RPMI8226 (cell line): ENCODE results near the gene MUC5B.

Experiments
- DNase-seq: peaks from one replicate; pipeline ENCODE4 v3.0.0-alpha.2; 2015

The MUC5B gene

DNA sequence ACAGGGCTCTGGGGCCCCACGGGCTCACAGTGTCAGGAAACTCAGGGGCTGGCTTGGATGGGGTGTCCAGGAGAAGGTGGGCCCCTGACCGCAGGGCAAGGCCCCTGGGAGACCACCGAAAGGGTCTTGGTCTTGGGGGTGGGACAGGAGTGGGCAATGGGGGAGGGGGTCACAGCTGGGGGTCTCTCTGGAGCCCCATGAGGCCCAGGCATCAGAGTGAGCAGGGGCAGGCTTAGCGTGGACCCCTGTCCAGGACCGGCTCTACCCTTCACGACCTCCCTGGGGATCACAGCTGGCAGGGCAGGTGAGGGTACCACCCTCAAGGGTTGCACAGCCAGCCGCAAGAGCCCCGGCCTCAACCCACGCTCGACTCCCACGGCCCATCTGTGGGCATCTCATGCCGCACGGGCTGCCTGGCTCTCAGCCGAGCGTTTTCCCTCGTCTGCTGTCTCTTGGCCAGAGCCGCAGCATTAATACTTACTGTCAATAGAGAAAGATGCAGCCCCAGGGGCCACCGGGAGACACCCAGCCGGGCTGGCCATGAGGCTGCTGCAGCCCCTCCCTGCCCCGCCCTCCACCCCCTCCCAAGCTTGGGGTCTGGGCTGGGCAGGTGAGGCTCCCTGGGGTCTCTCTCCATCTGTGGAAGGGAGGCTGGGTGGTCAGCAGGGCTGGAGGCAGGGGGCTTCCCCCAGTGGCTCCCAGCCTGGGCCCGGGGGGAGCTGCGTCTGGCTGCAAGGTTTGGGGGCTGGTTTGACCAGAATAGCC, 662 bp downstream of the MUC5B start:
- peak; percentile 1 for DNase-seq

DNA sequence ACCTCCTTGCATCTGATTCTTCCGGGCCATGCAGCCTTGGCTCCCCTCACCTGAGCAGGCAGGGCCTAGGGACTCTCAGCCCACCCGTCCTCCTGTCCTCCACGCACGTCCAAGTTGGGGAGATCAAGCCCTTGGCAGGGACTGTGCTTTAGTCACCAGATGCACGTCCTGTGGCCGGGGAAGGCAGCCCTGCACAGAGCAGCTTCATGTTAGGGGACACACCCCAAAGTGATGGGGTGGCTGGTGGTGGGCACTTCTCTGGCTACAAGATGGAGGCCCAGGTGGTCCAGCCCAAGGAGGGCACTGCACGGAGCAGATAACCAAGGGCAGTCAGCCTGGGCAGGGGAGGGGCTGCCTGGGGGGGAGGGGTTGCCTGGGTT, 1.2 kb downstream of the MUC5B start:
- no peak for DNase-seq

DNA sequence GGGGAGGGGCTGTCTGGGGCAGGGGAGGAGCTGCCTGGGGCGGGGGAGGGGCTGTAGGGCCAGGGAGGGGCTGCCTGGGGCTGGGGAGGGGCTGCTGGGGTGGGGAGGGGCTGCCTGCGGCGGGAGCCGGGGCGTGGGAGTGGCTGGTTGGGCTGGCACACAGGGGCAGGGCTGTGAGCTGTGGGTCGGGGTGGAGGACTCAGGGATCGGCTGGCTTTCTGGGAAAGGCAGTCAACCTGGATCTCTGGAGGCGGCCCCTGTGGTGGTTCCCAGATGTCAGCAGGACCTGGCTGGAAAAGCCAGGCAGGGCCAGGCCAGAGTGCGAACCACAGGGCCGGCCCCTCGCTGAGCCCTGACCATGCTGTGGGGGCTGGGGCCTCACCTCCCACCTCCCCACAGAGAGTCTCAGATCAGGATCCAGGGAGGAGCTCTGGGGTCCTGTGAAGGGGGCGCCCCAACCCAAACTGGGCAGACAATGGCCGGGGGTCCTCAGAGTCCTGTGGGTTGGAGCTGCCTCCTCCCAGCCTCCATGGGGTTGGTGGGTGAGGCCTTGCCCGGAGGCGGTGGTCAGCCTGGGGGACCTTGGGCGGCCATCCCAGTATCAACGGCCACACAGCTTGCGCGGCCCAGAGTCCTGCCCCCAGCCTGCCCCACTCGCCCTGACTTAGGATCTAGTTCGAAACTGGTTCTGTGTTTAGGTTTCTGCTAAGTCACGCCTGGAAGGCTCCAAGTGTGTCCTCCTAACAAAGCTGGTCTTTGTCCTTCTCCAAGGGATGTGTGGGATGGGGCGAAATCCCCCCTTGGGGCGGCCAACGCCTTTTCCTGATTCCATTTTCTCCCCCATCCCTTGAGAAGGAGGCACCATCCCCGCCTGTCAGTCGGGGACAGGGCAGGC, 1.9 kb downstream of the MUC5B start:
- DNase-seq = peak; percentile 0

DNA sequence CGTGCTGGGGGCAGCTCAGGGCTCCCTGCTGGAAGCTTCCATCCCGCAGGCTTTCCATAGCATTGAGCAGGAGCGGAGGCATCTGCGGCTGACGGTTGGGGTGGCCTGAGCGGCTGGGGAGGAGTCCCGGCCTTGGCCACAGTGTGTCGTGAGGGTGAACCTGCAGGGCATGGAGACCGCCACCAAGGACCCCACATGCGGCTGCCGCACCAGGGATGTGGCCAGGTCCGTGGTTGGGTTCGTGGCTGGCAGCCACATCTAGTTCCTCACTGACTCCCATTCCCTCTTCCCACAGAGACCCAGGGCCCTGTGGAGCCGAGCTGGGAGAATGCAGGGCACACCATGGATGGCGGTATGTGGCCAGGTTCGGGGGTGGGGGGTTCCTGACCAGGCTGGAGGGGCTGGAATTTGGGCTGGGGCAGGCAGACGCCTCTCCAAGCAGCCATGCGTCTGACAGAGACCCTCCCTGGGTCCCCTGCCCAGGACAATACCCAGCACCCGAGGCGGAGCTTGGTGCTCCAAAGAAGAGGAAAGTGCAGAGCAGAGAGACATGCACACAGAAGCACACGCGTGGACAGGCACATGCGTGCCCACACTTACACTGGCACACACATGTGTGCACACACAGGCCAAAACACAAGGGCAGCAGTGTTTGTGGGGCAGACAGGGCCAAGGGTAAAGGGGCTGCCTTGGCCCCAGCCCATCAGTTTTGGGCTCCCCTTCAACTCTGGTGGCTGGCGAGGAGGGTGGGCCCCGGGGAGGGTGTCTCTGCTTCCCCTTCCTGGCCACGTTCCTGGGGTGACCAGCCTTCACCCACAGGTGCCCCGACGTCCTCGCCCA, 2.7 kb downstream of the MUC5B start:
- no peak for DNase-seq

DNA sequence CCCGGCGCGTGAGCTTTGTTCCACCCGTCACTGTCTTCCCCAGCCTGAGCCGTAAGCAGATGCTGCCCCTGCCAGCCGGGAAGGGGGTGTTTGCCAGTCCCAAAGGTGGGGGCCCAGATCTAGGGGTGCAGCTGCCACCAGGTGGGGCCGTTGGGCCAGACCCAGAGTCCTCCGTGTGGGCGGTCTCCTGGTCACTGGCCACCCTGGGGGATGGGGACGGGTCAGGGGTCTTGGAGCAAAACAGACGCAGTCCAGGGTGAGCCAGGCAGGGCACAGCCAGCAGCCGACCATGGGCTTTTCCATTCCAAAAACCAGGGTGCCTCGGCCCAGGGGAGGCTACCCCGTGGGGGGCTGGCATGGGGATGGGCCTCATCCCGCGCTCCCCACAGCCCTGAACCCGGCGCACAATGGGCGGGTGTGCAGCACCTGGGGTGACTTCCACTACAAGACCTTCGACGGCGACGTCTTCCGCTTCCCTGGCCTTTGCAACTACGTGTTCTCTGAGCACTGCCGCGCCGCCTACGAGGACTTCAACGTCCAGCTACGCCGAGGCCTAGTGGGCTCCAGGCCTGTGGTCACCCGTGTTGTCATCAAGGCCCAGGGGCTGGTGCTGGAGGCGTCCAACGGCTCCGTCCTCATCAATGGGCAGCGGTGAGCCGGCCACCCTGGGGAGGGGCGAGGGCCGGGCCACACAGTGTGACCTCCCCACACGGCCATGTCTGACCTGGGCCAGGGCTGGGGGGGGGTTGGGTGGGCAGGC, 3.5 kb downstream of the MUC5B start:
- no peak for DNase-seq

DNA sequence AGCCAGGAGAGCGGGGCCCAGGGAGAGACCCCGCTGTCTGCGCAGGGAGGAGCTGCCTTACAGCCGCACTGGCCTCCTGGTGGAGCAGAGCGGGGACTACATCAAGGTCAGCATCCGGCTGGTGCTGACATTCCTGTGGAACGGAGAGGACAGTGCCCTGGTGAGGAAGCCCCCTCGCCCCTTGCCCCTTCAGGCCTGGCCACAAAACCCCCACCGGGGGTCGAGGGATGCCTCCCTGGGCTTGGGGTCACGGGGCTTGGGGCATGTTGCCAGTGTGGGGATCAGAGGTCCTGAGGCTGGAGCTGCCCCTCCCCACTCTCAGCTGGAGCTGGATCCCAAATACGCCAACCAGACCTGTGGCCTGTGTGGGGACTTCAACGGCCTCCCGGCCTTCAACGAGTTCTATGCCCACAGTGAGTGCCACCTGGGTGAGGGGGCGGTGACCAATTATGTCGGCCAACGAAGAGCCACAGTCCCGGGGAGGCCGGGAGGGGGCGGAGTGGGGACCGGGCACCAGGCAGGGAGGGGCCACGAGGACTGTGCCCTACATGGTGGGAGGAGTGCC, 4.2 kb downstream of the MUC5B start:
- no peak for DNase-seq

DNA sequence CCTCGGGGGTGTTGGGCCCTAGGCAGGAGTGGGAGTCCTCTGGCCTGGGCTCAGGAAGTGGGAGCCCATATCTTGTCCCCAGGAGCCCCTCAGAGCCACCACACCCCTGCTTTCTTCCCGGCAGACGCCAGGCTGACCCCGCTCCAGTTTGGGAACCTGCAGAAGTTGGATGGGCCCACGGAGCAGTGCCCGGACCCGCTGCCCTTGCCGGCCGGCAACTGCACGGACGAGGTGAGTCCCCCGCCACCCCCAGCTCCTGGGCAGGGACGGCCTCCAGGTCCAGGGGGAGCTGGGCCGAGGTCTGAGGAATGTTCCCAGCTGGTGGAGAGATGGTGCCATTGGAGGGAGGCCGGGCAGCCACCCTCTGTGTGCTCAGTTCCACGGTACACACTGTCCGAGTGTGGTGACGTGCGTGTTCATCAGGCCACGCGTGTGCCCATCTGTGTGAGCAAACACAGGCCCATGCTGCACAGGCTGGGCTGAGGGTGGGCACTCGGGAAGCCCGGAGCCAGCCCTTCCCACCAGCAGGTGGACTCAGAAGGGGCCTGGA, 4.8 kb downstream of the MUC5B start:
- DNase-seq = no peak

DNA sequence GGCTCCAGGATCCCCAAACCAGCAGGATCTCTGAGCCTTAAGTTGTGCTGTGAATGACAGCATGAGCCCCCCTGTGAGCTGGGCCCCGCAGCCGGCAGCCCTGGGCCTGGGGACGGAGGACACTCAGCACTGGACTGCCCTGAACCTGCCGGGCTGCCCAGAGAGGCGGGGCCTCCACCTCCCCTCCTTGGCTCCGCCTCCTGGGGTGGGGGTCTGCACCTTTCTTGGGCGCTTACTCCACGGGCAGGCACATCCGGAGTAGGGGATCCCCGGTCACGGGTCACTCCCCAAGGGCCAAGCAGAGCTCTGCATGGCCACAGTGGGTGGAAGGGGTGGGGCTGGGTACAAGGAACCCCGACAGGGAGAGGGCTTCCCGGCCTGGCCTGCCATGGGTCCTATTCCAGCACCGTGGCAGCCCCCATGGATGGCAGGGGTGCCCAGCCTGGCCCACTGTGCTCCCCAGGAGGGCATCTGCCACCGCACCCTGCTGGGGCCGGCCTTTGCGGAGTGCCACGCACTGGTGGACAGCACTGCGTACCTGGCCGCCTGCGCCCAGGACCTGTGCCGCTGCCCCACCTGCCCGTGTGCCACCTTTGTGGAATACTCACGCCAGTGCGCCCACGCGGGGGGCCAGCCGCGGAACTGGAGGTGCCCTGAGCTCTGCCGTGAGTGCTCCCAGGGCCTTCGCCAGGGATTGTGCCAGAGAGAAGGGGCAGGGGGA, 5.4 kb downstream of the MUC5B start:
- DNase-seq = no peak

DNA sequence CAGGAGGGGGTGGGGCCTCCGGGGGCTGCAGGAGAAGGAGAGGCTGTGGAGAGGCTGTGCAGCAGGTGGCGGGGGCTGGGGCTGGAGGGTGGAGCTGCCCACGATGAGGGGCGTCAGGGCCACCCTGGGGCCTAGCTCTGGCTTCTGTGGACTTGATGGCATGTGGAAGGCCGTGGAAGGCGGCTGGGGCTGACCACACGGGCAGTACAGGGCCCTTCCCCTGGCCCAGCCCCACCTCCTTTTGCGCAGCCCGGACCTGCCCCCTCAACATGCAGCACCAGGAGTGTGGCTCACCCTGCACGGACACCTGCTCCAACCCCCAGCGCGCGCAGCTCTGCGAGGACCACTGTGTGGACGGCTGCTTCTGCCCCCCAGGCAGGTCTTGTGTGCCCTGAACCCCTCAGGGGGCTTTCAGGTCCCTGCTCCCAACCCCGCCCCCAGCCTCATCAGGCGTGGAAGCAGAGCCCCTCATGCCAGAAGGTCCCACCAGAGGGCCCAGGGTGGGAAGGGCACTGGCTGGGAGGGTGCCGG, 6.1 kb downstream of the MUC5B start:
- no peak for DNase-seq

DNA sequence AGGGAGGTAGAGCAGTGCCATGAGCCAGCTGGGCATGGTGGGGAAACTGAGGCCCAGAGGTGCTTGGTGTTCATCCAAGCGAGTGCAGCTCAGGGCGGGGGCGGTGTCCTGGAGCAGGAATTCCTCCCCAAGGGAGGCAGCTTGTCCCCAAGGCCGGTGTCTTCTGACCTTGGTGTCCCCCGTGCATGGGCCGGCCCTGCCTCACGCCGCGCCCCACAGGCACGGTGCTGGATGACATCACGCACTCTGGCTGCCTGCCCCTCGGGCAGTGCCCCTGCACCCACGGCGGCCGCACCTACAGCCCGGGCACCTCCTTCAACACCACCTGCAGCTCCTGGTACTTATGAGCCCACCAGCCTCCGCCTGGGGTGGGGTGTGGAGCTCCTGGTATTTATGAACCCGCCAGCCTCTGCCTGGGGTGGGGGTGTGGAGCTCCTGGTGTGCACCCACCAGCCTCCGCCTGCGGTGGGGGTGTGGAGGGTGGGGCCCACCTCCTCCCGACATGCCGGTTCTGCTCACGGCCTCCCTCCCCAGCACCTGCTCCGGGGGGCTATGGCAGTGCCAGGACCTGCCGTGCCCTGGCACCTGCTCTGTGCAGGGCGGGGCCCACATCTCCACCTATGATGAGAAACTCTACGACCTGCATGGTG, 6.7 kb downstream of the MUC5B start:
- DNase-seq = no peak

DNA sequence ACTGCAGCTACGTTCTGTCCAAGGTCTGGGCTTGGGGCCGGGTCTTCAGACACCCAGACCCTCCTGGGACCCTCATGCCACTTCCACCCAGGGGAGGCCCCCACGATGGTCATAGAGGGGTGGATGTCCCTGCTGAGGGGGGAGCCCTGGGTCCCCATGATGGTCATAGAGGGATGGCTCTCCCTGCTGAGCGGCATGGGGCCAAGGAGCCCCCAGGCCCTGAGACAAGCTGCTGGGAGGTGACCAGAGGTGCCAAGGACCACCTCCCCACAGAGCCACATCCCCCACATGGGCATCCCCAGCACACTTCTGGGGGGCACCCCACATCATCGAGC, 7.2 kb downstream of the MUC5B start:
- DNase-seq = no peak

DNA sequence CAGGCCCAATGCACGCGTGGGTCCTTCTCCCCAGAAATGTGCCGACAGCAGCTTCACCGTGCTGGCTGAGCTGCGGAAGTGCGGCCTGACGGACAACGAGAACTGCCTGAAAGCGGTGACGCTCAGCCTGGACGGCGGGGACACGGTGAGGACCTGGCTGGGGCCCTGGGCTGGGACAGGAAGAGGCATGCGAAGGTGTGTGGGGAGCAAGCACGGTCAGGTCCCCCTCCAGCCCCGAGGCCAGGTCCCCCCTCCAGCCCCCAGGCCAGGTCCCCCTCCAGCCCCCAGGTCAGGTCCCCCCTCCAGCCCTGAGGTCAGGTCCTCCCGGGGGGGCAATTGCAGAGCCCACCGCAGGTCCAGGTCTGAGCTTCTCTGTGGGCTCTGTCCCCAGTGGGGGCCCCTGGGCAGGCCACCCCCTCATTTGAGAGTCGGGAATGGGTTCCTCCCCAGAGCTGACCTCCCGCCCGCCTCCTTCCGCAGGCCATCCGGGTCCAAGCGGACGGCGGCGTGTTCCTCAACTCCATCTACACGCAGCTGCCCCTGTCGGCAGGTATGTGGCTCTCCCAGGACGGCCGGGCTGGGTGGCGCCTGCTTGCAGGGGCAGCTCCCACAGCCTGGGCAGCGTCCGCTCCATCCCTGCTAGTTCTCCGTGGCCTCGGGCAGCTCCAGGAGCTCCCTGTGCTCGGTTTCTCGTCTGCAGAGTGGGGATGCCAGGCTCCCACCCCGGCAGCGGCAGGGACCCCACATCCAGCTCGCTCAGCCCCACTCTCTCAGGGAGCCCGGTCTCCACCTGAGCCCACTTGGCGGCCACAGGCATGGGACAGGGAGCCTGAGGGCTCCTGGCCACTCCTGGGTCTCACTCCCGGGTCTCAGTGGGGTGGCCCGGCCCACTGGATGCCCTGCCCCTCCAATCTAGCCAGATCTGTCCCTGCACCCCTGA, 7.9 kb downstream of the MUC5B start:
- peak; percentile 44 for DNase-seq

DNA sequence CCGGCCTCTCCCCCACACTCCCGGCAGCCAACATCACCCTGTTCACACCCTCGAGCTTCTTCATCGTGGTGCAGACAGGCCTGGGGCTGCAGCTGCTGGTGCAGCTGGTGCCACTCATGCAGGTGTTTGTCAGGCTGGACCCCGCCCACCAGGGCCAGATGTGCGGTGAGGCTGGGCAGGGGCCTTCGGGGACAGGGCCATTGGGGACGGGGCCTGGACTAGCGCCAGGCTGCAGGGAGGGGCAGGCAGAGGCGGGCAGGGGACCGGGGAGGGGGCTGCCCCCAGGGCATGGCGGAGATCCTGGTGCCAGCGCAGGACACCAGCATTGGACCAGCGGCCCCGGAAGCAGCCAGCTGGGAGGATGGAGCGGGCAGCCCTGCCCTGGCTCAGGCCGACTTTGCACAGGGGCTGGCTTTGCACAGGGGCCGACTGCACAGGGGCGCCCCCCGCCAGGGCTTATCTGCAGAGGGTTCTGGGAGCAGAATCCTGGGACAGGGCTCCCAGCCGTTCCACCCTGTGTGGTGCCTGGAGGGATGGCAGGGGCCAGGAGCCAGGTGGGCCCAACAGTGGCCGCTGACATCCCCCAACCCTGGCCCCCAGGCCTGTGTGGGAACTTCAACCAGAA, 8.6 kb downstream of the MUC5B start:
- peak; percentile 79 for DNase-seq

DNA sequence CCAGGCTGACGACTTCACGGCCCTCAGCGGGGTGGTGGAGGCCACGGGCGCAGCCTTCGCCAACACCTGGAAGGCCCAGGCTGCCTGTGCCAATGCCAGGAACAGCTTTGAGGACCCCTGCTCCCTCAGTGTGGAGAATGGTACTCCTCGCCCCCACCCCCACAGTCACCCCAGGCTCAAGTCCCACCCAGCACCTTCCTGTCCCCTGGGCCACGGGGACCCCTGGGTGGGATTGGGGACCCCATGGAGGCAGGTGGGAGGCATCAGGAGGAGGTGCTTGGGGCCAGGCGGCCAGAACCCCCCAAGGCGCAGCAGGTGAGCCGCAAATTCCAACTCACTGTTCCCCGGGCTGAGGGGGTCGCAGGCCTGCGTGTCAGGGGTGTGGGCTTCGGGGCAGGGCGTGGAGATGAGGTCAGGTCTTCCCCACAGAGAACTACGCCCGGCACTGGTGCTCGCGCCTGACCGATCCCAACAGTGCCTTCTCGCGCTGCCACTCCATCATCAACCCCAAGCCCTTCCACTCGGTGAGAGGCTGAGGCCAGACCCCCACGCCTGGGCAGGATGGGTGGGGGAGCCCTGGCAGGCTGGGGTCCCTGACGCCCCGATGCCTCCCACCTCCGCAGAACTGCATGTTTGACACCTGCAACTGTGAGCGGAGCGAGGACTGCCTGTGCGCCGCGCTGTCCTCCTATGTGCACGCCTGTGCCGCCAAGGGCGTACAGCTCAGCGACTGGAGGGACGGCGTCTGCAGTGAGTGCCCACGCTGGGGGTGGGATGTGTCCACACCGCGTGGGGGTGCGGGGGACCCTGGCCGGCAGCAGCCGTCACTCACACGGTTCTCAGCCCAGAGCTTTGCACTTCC, 9.4 kb downstream of the MUC5B start:
- DNase-seq = no peak

DNA sequence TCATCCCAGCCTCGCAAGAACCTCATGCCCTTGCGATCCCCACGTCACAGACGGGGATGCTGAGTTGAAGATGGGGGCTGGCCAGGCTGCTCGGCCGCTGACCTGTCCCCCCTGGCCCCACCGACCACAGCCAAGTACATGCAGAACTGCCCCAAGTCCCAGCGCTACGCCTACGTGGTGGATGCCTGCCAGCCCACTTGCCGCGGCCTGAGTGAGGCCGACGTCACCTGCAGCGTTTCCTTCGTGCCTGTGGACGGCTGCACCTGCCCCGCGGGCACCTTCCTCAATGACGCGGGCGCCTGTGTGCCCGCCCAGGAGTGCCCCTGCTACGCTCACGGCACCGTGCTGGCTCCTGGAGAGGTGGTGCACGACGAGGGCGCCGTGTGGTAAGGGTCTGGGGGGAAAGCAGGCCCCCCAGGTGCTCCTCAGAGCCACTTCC, 10.0 kb downstream of the MUC5B start:
- peak; percentile 51 for DNase-seq

DNA sequence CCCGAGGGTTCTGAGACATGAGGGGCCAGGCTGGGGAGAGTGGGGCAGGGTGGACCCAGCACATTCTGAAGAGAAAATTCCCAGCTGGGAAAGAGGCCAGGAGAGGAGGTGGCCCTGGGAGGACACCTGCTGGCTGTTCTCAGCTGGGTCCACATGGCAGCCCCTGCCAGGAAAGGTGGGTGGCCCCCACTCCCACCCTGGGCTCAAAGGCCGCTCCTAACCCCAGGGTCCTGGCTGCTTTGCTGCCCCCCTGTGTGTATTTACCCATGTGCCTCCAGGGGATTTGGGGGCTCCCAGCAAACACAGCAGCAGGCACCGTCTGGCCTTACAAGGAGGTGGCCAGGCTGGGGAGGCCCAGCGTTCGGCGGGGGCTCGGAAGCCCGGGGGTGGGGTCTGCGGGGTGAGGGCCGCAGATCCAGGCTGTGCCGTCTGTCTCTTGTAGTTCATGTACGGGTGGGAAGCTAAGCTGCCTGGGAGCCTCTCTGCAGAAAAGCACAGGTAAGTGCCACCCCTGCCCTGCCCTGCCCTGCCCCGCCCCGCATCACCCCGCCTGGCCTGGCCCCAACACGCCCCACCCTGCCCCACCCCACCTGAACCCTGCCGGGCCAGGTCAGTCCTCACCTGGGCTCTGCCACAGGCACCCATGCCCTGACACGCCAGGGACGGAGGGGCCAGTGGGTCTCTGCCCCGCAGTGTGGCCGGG, 10.6 kb downstream of the MUC5B start:
- DNase-seq = no peak
